ENCODE measurements around the gene MARVELD3. TPM values are rescaled to one million over a fixed set of nuclear protein-coding genes. Genes with fewer than 3 reads are reported as not detected.

MARVELD3 gene
- total and polyA plus RNA-seq, 2 of the 8 experiments (the other 6 are each of a cell fraction or from before 2014, with no cell fraction given), result 18.0 to 34.8 TPM

DNA sequence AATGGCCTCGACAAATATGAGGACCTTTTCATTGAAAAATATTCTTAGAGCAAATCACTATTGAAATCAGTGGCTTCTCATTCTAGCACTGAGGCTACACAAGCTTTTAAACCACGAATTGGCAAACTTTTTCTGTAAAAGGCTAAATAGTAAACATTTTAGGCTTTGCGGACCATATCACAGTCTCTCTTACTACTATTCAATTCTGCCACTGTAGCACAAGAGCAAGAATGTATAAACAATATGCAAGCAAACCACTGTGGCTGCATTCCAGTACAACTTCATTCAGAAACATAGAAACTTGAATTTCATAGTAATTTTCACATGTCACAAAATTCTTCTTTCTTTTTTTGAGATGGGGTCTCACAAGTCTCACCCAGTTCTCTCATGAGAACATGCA, 49.4 kb downstream of the MARVELD3 start:
- Histone ChIP-seq H2AFZ (ENCODE audit: low read length) (no peak overlapping the region), H3K9ac (replicated peaks in 1 of 4; ENCODE audit: extremely low read depth in 1 of 4, low read depth in 3 of 4, low read length in 3 of 4) (no peak overlapping the region), H3K4me2 (ENCODE audit: insufficient read depth in 1 of 2, low read depth in 2 of 2, low read length in 2 of 2) (no peak overlapping the region), H2BK12ac (ENCODE audit: low read depth, low read length) (no peak overlapping the region), H3K4me1 (replicated peaks in 1 of 4; ENCODE audit: control insufficient read depth in 3 of 4, insufficient read depth in 4 of 4, low read length in 3 of 4) (no peaks in the 10 kb centered on the region), H3K36me3 (ENCODE audit: control insufficient read depth in 2 of 4, insufficient read depth in 4 of 4, low read length in 3 of 4) (peaks cover 4 to 57% (median 45%) of the 10 kb centered on the region in 4 experiments), H3K23me2 (ENCODE audit: low read depth, low read length) (no peaks in the 10 kb centered on the region), H2BK20ac (ENCODE audit: low read length) (no peak overlapping the region), H3K27me3 (replicated peaks in 1 of 4; ENCODE audit: control insufficient read depth in 3 of 4, extremely low read depth in 1 of 4, insufficient read depth in 3 of 4, low read length in 3 of 4) (no peaks in the 10 kb centered on the region), H4K5ac (ENCODE audit: insufficient read length, low read depth, low read length) (no peak overlapping the region), H3K4me3 (ENCODE audit: extremely low read depth in 1 of 4, insufficient read depth in 2 of 4, low read depth in 3 of 4, low read length in 4 of 4) (no peak overlapping the region), H4K8ac (ENCODE audit: extremely low read depth, insufficient read depth, low read length) (no peak overlapping the region), H2AK5ac (ENCODE audit: low read depth, low read length) (no peak overlapping the region), H3K56ac (replicated peaks; ENCODE audit: insufficient read length, low read depth, low read length) (no peak overlapping the region), H2BK5ac (ENCODE audit: low read depth, low read length) (no peak overlapping the region), H4K20me1 (replicated peaks in 1 of 2; ENCODE audit: control insufficient read depth in 1 of 2, insufficient read depth in 2 of 2, low read length in 2 of 2) (no peaks in the 10 kb centered on the region), H3K9me3 (ENCODE audit: insufficient read depth in 2 of 2, low read depth in 1 of 2, low read length in 1 of 2) (no peaks in the 10 kb centered on the region), H3K4ac (replicated peaks; ENCODE audit: insufficient read length, low read depth, low read length) (no peak overlapping the region), H3K79me1 (ENCODE audit: low read depth, low read length) (no peaks in the 10 kb centered on the region), H3K79me2 (ENCODE audit: control insufficient read depth in 1 of 2, insufficient read depth in 2 of 2, low read length in 2 of 2) (no peaks in the 10 kb centered on the region), H3K23ac (ENCODE audit: insufficient read length) (no peak overlapping the region), H3K18ac (ENCODE audit: extremely low read depth, low read length) (no peak overlapping the region), H2BK120ac (replicated peaks; ENCODE audit: low read depth, low read length) (no peak overlapping the region), H2BK15ac (ENCODE audit: low read length) (no peak overlapping the region), H3K27ac (ENCODE audit: low read depth, low read length) (no peak overlapping the region), H3K14ac (ENCODE audit: insufficient read length) (no peak overlapping the region), H4K91ac (replicated peaks; ENCODE audit: insufficient read length, low read length) (no peak overlapping the region)
- no peak for DNase-seq (ENCODE audit: low read depth in 1 of 2, low spot score in 2 of 2)
- no peak for FAIRE-seq
- POLR2A ChIA-PET (ENCODE audit: partially characterized antibody), result no interaction called here
- CTCF ChIA-PET (ENCODE audit: partially characterized antibody), result interaction anchor here (0.6 kb wide), 1 partner anchor 57 kb away, joined by 3 read pairs; no protein-coding TSS in a partner anchor
- 95% methylated on average over 3 of the region's 3 CpGs; no CpG with 5 or more reads in 1 of the 2 experiments for WGBS, 2 experiments (ENCODE audit: extremely low coverage in 1 of 2, insufficient coverage in 1 of 2, insufficient read length in 1 of 2, insufficient replicate concordance in 2 of 2, low coverage in 1 of 2, low lambda C conversion rate in 2 of 2, missing lambda C conversion rate in 1 of 2)
- TF ChIP-seq HDAC6 (IDR thresholded peaks at IDR 0.05; ENCODE audit: low read depth, low read length) (no peak), POLR2AphosphoS5 (IDR thresholded peaks at IDR 0.05; ENCODE audit: low read depth, low read length) (no peak), RBBP5 (IDR thresholded peaks at IDR 0.05; ENCODE audit: borderline replicate concordance, low read depth, low read length) (no peak), SP2 (IDR thresholded peaks at IDR 0.05; ENCODE audit: low read length) (no peak), CREB1 (IDR thresholded peaks at IDR 0.05) (no peak), KDM4A (IDR thresholded peaks at IDR 0.05; ENCODE audit: low read depth, low read length, severe bottlenecking) (no peak), BCL11A (IDR thresholded peaks at IDR 0.05; ENCODE audit: low read depth in 2 of 2, low read length in 2 of 2) (no peak), SUZ12 (IDR thresholded peaks at IDR 0.05; ENCODE audit: low read length) (no peak), NANOG (IDR thresholded peaks at IDR 0.05; ENCODE audit: insufficient read depth, low read depth, low read length, poor library complexity, severe bottlenecking) (no peak)
- TF ChIP-seq, protein P1, sequence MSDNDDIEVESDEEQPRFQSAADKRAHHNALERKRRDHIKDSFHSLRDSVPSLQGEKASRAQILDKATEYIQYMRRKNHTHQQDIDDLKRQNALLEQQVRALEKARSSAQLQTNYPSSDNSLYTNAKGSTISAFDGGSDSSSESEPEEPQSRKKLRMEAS (IDR thresholded peaks at IDR 0.05), result no peak
- TF ChIP-seq, protein P2, sequence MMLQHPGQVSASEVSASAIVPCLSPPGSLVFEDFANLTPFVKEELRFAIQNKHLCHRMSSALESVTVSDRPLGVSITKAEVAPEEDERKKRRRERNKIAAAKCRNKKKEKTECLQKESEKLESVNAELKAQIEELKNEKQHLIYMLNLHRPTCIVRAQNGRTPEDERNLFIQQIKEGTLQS (IDR thresholded peaks at IDR 0.05; ENCODE audit: insufficient read depth, low read depth, low read length), result no peak

All from H1 (cell line).